NT2/D1 (cell line): ENCODE results near the gene TRAIP.

Experiments used
- DNase-seq: peaks from one replicate; pipeline ENCODE4 v3.0.0-alpha.2; 2011; ENCODE audit warnings: low read depth, low spot score
- H3K27me3 ChIP-seq: 2 replicates; pipeline ENCODE4 v1.6.0; 2011; ENCODE audit warnings: mild to moderate bottlenecking; ENCODE audit not compliant: insufficient read length, insufficient read depth
- H3K36me3 ChIP-seq: 2 replicates; pipeline ENCODE4 v1.6.1; 2011; ENCODE audit warnings: mild to moderate bottlenecking, low read length, mixed read lengths; ENCODE audit not compliant: insufficient read depth, insufficient read length
- H3K4me1 ChIP-seq: 2 replicates; pipeline ENCODE4 v1.5.1; 2011; ENCODE audit not compliant: insufficient read depth, insufficient read length
- H3K4me3 ChIP-seq: 2 replicates; pipeline ENCODE4 v1.5.1; 2011; ENCODE audit warnings: low read depth; ENCODE audit not compliant: insufficient read length
- H3K9ac ChIP-seq: 2 replicates; pipeline ENCODE4 v1.6.0; 2011; ENCODE audit warnings: low read depth; ENCODE audit not compliant: insufficient read length
- H3K9me3 ChIP-seq: 2 replicates; pipeline ENCODE4 v1.5.1; 2011; ENCODE audit warnings: mild to moderate bottlenecking, low read length; ENCODE audit not compliant: insufficient read depth
- SUZ12 ChIP-seq: IDR thresholded peaks from 2 replicates; pipeline ENCODE4 v1.6.1; 2011; ENCODE audit not compliant: insufficient read length, insufficient read depth; ENCODE audit errors: extremely low read depth
- YY1 ChIP-seq: IDR thresholded peaks from 2 replicates; pipeline ENCODE4 v1.6.1; 2011; ENCODE audit not compliant: insufficient read length, insufficient read depth
- ZNF274 ChIP-seq: IDR thresholded peaks from 2 replicates; pipeline ENCODE4 v1.6.1; 2011; ENCODE audit warnings: mild to moderate bottlenecking, low read depth, low read length

Gene TRAIP

DNA sequence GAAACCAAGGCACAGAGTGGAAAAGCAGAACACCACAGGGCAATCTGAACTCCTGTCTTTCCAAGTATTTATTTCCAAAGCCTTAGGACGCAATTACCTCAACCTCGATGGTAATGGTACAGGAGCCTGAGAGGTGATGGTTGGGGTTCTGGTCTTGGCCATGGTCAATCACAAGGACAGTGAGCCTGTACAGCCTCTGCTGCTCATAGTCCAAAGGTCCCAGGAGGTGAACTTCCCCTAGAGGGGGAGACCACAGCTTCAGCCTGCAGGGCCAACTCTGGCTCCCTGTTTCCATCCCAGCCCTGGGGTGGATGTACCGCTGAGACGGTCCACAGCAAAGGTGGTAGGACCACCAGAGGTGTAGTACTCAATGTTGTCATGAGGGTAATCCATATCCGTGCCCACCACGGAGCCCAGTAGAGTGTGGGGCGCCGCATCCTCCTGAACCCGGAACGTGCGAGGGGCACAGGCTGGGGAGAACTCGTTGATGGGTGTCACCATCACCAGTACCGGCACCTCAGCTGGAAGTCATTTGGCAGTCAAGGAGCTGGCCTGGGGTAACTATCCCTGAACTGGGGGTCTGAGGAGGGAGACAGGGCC lies 62.8 kb downstream of the TRAIP start:
- TF ChIP-seq SUZ12, result no peak
- TF ChIP-seq ZNF274, result no peak
- TF ChIP-seq YY1, result no peak
- no peak for DNase-seq

DNA sequence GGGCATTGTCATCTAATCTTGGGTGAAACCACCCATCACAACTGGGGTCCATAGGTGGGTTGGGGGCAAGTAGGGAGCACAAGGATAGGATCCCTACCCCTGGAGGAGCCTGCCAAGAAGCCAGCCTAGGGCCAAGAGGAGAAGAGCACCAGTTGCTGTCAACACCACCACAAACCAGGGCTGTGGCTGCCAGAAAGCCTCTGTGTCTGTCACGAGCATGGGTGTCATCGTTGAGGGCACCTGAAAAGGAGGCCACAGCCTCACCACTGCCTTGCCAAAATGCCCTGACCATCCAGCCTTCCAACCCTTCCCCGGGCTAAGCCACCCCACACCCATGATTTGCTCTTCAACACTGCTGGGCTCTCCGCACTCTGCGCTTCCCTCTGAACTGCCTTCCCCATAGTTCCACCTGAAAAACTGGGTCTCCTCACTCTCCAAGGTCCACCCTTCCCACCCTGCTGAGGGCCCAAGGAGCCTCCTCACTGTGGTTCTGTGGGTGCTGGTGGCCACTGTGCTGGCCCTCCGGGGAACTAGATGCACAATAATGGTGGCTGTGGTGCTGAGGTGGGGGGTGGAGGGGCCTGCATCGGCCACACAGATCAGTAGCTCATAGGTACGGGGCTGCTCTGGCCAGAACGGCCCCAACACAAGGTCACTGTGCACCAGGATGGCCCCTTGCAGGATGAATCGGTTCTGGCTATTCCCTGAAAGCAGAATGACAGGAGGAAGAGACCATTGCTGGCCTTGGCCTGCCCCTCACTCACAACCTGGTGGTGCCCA lies 63.8 kb downstream of the TRAIP start:
- H3K4me3 ChIP-seq, result no peak overlapping the region
- TF ChIP-seq YY1, result no peak
- TF ChIP-seq SUZ12, result no peak
- TF ChIP-seq ZNF274, result no peak
- peaks cover 3% of the 10 kb centered on the region for H3K27me3 ChIP-seq
- H3K9me3 ChIP-seq, result no peaks in the 10 kb centered on the region
- no peaks in the 10 kb centered on the region for H3K36me3 ChIP-seq
- H3K9ac ChIP-seq, result no peak overlapping the region
- peaks cover 2% of the 10 kb centered on the region for H3K4me1 ChIP-seq
- no peak for DNase-seq

More for the DNA sequence above, 62.8 kb downstream of the TRAIP start:
- Histone ChIP-seq H3K4me1 (peaks cover 2% of the 10 kb centered on the region), H3K9me3 (no peaks in the 10 kb centered on the region), H3K9ac (no peak overlapping the region), H3K36me3 (no peaks in the 10 kb centered on the region), H3K27me3 (peaks cover 3% of the 10 kb centered on the region), H3K4me3 (no peak overlapping the region)

DNA sequence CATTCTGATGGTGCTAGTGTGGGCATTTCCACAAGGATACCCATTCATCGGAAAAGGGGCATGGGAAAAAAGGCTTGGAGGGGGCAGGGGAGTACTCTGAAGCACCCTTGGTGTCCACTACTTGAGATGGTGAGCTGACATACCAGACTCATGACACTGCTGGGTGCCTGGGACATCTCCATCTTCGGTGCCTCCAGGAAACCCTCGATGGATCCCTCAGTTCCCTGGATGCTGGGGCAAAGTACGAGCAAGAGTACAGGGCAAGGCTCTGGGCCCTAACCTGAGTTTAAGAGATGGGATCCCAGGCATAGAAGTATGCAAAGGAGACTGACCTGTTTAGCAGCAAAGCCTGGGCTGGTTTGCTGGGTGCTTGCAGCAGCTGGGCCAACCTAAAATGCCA lies 64.8 kb downstream of the TRAIP start:
- Histone ChIP-seq H3K27me3 (no peaks in the 10 kb centered on the region), H3K9me3 (no peaks in the 10 kb centered on the region), H3K4me3 (no peak overlapping the region), H3K36me3 (no peaks in the 10 kb centered on the region), H3K9ac (no peak overlapping the region), H3K4me1 (peaks cover 7% of the 10 kb centered on the region)
- no peak for DNase-seq
- no peak for TF ChIP-seq YY1
- no peak for TF ChIP-seq SUZ12
- no peak for TF ChIP-seq ZNF274

DNA sequence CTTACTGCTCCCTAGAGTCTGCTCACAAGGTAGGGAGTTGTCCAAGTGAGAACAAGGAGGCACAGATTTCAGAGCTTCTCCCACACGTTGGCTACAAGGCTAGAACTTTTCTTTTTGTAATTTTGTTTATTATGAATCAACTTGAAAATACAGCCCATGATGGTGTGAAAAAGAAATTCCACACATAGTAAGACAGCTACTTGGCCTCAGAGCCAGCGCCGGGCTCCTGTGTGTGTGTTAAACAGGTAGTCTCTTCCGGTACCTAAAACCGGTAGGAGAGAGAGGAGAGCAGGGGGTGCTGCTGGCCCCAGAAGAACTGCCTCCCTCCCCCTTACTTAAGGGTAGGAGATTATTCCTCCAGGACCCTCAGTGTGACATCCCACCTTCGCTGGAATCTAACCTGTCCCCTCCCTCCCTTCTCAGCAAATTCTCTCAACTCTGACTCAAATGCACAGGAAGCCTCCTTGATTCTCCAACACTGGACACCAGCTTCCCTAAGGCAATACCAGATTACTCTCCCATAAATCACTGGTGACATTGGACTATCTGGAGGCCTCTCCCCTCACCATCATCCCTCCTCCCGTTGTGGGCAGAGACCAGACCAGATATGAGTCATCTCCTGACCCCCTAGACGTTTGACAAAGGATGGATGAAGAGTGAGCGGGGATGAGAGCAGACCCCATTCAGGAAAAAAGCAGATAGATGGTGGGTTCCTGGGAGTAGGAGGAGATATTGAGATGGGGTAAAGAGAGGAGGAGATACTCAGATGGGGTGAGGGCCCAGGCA lies 65.5 kb downstream of the TRAIP start:
- no peaks in the 10 kb centered on the region for H3K27me3 ChIP-seq
- H3K9me3 ChIP-seq, result no peaks in the 10 kb centered on the region
- H3K36me3 ChIP-seq, result no peaks in the 10 kb centered on the region
- H3K9ac ChIP-seq, result no peak overlapping the region
- H3K4me3 ChIP-seq, result no peak overlapping the region
- TF ChIP-seq YY1, result no peak
- no peak for TF ChIP-seq ZNF274
- TF ChIP-seq SUZ12, result no peak
- H3K4me1 ChIP-seq, result peaks cover 7% of the 10 kb centered on the region
- DNase-seq, result no peak

DNA sequence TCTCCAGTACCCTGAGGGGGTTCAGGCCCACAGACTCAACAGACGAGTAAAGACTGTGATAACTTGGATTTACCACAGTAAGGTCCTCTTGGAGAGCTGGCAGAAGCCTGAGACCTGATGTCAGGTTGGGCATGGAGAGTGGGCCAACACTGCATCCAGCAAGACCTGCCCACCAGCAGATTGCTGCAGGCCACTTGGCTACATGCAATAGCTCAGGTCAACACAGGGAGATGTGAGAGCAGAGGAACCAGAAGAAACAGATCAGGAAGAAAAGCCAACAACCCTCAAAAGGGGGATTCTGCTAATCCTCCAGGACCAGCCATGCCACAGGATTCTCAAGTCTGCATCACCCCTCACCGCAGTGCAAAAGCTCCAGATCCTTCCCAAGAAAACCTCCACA lies 68.3 kb downstream of the TRAIP start:
- TF ChIP-seq SUZ12 (no peak), ZNF274 (no peak), YY1 (no peak)
- Histone ChIP-seq H3K9ac (no peak overlapping the region), H3K4me3 (no peak overlapping the region), H3K4me1 (peaks cover 9% of the 10 kb centered on the region), H3K36me3 (peaks cover 13% of the 10 kb centered on the region), H3K27me3 (no peaks in the 10 kb centered on the region), H3K9me3 (no peaks in the 10 kb centered on the region)
- no peak for DNase-seq

DNA sequence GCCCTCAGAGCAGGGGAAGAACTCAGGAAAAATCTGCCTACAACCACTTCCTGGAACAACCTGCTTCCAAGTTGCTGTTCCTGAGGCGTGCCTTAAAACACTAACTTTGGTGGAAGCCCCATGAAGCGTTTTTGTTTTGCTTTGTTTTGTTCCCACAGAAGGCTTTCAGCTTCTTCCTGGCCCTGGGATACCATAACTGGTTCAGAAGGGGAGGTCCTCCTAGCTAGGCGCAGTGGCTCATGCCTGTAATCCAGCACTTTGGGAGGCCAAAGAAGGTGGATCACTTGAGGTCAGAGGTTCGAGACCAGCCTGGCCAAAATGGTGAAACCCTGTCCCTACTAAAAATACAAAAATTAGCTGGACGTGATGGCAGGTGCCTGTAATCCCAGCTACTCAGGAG lies 68.8 kb downstream of the TRAIP start:
- H3K36me3 ChIP-seq, result peaks cover 15% of the 10 kb centered on the region
- no peak overlapping the region for H3K9ac ChIP-seq
- H3K4me1 ChIP-seq, result peaks cover 9% of the 10 kb centered on the region
- H3K9me3 ChIP-seq, result no peaks in the 10 kb centered on the region
- H3K27me3 ChIP-seq, result no peaks in the 10 kb centered on the region
- TF ChIP-seq ZNF274, result no peak
- TF ChIP-seq SUZ12, result no peak
- TF ChIP-seq YY1, result no peak
- no peak for DNase-seq
- H3K4me3 ChIP-seq, result no peak overlapping the region

DNA sequence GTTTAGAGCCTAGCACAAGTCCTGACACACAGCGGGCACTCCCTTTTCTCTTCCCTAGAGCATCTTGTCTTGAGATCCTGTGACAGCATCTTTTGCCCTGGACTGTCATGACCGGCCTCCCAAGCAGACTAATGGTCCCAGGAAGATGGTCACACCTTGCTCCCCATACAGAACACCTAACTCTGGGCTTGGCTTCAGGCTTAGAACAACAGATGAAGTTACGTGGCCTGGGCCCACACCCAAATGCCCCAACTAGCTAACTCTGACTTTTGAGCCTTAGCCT lies 69.2 kb downstream of the TRAIP start:
- Histone ChIP-seq H3K9ac (peak overlapping the region; percentile 86), H3K27me3 (no peaks in the 10 kb centered on the region), H3K4me1 (peaks cover 9% of the 10 kb centered on the region), H3K36me3 (peaks cover 19% of the 10 kb centered on the region), H3K4me3 (peak overlapping the region; percentile 75), H3K9me3 (no peaks in the 10 kb centered on the region)
- no peak for DNase-seq
- no peak for TF ChIP-seq ZNF274
- no peak for TF ChIP-seq YY1
- no peak for TF ChIP-seq SUZ12
